ENCODE data around the gene MKLN1. TPM values are rescaled to one million over a fixed set of nuclear protein-coding genes. Genes with fewer than 3 reads are reported as not detected.

MKLN1 gene
- total RNA-seq, 1 experiment from 2014 or later, result 11.2 TPM

DNA sequence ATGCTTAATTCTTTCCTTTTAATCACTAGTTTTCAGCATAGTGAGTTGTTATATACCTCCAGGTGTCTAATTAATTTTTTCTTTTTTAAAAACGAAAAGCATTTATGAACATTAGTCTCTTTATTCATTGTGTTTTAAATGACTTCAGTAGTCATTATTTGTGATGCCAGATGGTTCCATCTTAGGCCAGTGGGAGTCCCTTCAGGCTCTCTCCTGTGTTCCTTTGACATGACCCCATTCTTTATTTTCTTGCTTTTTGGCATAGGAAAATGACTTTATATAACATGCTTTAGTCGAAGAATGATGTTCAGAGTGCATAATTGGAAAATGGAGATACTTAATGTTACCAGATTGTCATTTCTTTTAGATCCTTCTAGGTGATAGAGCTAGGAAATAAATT lies 24.4 kb downstream of the MKLN1 start:
- no peak for DNase-seq (ENCODE audit: low spot score)

DNA sequence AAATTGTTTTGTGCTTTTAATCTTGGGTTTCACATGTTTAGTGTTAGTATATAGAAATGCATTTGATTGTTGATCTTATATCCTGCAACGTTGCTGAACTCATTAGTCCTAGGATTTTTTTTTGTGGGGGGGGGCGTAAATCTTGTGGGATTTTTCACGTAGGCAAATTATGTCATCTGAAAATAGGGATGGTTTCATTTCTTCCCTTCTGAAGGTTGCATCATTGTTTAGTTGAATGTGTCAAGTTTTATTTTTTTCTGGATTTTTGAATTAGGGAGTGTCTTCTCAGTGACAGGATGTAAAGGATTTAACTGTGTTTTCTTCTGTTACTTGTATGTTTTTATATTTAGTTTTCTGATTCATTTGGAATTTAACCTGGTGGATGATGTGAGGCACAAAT lies 26.7 kb downstream of the MKLN1 start:
- DNase-seq (ENCODE audit: low spot score), result no peak

DNA sequence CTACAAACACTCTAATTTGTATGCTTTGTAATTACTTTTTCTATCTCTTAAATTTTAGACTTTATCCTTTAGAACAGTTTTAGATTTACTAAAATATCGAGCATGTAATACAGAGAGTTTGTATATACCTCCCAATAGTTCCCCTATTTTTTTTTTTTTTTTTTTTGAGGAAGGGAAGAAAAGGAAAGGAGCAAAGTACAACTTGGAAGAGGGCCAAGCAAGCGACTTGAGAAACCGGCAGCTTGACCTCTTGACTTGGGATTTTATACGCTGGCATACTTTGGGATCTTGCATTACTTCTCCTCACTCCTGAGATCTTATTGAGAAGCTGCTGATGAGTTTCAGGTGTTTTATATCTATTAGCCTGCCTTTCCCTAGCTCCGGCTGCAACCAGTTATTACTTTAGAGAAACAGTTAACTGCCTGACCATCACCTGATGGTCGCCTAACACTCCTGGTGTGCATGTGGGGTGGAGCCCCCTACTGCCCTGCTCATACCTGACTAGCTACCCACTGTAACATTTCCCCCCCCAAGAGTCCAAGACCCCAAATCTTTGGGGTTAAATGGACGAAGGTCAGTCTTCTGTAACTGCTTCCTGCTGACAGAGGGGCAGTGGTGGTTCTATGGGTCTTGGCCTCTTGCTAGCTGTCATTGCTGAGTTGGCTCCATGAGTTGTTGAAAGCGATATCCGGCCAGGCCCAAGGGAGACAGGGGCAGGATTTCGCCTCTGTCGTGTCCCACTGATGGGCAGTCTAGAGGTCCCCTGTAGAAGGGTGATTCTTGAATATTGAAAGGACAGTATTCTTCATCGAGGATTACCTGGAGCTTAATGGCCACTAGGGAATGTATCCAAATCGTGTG lies 28.5 kb downstream of the MKLN1 start:
- DNase-seq (ENCODE audit: low spot score), result peak; percentile 80

DNA sequence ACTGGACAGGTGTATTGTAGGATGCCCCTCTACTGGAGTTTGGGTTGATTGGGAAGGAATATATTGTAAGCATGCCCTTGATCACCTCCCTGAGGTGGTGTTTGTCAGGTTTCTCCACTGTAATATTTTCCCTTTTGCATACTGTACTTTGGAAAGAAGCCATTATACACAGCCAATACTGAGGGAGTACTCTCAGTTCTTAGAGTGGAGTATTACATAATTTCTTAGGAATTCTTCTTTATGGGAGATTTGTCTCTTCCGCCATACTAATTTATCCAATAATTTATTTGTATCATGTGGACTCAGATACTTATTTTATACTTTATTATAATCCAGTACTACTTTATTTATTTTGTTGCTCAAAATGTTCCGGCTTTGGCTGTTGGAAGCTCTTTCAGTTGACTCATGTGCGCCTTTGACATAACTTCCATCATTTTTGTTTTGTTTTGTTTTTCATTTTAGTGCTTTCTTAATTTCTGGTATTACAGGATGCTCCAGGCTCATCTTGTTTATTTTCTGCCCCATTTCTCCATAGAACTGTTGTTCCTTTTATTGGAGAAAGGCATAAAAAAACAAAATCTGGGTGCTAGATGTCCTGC lies 29.7 kb downstream of the MKLN1 start:
- DNase-seq (ENCODE audit: low spot score), result no peak

DNA sequence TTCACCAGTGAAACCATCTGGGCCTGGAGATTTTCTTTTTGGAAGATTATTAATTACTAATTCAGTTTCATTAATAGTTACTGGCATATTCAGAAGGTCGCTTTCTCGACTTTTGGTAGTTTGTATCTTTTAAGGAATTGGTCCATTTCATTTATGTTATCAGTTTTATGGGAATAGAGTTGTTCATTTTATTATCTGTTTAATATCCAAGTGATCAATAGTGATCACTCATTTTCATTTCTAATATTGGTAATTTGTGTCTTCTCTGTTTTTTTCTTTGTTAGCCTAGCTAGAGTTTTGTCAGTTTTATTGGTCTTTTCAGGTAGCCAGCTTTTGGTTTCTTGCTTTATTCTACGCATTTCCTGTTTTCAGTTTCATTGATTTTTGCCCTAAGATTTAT lies 31.0 kb downstream of the MKLN1 start:
- no peak for DNase-seq (ENCODE audit: low spot score)

DNA sequence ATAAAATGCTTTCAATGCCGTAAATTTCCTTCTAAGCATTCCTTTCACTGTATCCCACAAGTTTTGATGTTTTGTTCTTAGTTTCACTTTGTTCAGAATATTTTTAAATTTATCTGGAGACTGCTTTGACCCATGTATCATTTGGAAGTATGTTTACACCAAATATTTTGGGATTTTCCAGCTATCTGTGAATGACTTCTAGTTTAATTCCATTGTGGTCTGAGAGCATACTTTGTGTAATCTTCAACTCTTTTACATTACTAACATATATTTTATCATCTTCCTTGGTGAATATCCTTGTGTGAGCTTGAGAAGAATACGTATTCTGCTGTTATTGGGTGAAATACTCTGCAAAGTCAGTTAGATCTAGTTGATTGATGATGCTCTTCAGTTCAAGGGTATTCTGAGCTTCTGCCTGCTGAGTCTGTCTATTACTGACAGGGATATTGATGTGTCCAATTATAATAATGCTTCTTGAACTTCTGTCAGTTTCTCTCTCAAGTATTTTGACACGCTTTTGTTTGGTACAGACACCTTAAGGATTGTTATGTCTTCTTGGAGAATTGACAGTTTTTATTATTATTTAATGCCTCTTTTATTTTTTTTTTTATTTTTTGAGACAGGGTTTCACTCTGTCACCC lies 31.6 kb downstream of the MKLN1 start:
- DNase-seq (ENCODE audit: low spot score), result no peak

DNA sequence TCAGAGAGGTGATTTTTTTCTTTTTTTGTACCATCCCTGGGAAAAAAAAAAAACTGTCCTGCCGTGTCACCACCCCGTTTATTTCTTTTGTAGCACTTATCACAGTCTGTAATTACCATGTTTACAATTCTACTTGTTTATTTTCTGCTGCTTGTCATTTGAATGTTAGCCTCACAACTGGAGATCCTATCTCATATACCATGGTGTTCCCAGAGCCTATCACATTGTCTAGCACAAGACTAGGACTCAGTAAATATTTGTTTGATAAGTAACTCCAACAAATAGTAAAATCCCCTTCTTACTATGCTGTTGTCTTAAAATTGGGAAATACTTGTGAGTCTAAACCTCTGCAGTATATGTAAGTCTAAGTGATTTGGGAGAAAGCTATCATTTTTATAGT lies 36.0 kb downstream of the MKLN1 start:
- no peak for DNase-seq (ENCODE audit: low spot score)

DNA sequence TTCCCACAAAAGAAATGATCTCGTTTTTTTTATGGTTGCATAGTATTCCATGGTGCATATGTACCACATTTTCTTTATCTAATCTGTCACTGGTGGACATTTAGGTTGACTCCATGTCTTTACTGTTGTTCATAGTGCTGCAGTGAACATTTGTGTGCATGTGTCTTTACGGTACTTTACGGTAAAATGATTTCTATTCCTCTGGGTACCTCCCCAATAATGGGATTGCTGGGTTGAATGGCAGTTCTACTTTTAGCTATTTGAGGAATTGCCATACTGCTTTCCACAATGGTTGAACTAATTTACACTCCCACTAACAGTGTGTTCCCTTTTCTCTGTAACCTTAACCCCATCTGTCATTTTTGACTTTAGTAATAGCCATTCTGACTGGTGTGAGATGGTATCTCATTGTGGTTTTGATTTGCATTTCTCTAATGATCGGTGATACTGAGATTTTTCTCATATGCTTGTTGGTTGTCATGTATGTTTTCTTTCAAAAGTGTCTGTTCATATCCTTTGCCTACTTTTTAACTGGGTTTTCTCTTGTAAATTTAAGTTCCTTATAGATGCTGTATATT lies 37.2 kb downstream of the MKLN1 start:
- no peak for DNase-seq (ENCODE audit: low spot score)

DNA sequence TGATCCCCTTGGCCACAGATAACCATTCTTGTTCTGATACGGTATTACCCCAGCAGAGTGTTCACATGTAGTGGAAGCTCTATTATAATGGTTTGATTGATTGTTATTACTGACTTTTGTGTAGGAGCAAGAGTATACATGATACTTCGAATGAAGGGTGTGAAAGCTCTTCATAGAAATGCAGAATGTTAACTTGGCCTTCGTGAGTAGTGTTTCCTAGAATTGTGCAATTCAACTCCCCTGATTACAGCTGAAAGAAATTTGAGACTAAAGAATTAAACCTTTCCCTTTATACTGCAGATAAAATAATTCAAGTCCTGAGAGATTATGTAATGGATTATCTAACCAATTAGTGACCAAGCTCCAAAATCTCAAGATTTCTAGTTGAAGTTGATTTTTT lies 38.2 kb downstream of the MKLN1 start:
- DNase-seq (ENCODE audit: low spot score), result no peak

DNA sequence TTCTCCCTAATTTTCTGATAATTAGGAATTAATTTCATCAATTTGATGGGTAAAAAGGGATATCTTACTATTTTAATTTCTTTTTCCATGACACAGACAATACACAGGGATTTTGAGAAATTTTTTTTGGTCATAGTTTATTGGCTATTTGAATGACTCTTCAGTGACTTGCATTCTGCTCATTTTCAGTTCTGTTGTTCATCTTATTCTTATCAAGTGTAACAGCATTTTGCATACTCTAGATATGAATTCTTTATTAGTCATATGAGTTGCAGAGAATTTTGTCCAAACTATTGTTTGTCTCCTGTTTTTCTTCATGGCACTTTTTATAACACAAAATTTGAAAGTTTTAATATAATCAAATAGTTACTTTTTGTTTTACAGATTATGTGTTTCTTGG lies 41.7 kb downstream of the MKLN1 start:
- no peak for DNase-seq (ENCODE audit: low spot score)

DNA sequence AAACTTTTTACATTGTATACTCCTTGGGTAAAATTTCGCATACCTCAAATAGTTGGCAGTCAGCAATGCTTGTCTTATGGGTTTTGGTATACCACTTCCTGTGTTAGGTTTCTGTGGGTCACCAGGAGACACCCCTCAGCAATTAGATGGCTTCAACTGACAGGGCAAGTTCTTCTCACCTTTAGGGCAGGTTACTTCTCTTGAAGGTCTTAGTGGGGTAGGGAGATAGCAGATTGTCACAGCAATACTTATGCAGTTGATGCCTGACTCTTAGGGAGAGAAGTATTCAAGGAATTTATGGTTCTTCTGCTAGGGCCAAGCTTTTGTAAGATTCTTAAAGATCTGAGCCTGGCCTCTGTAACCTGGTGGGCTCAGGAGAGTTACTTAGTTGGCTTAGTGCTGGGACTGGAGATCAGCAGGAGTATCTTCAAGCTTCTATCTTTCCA lies 42.9 kb downstream of the MKLN1 start:
- no peak for DNase-seq (ENCODE audit: low spot score)

DNA sequence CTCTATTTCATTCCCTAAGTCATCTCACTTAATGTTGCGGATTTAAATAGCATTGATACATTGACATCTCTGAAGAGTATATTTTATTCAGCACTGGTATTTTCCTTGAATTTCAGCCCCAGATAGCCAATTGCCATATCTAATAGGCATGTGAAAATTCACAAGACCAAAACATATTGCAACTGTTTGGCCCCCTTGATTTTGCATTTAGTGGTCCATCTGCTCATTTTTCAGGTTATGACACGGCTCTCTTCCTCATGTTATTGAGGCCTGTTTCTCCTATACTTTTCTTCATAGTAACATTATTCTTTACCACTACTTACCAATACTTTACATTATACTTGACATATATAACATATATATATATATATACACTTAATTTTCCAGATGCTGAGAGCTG lies 43.7 kb downstream of the MKLN1 start:
- DNase-seq (ENCODE audit: low spot score), result no peak

DNA sequence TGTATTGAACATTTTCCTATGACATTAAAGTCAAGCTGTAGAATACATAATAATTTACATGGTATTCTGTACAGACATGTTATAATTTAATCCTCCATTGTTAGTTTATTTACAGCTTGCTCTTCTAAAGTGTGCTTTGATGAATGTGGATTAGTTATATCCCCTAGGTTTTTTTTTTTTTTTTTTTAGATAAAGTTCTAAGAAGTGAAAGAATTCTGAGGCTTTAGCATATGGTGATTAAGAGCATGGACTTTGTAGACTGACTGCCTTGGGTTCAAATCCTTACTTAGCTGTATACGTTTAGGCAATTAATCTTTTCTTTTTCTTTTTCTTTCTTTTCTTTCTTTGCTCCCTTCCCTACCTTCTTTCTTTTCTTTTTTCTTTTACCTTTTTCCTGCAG lies 44.9 kb downstream of the MKLN1 start:
- no peak for DNase-seq (ENCODE audit: low spot score)

DNA sequence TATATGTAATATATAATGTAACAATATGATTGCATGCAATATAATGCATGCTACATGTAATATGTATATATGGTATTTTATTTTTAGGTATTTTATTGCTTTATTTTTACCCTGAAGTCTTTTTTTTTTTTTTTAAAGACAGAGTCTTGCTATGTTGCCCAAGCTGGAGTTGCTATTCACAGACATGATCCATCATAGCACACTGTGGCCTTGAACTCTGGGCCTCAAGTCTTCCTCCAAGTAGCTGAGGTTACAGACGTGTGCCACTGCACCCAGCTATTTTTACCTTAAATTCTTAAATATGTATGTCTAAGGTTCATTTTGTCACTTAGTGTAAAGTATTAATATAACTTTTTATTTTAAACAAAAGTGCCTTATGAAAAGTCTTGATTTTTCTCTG lies 47.1 kb downstream of the MKLN1 start:
- no peak for DNase-seq (ENCODE audit: low spot score)

DNA sequence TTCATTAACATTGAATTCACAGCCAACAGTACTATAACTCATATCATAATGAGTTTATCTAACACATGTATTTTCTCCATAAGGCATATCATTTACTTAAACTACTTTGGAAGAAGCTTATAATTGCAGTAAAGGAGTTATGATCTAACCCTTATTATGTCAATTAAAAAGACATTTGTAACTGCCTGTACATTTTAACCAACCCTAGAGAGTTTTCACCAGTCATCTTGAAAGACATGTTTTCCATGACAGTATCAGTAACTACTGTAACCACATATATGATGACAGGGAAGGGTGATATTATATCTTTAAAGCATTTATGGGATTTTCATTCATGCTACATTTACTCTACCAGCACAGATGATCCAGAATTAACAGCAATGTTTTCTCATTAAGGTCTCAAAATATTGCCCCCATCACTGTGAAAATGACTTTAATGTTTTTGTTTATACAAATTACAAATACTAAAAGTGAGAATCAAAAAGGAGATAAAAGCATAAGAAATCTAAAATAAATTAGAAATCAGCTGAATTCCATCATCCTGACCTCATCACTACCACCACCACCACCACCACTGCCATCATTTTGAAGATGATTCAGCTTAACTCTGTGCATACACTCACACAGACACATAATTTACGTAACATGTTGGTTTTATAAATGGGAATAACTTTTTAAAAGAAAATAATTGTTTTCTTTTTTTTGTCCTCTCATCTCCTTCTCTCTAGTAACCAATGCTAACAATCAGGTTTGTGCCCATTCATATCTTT lies 53.6 kb downstream of the MKLN1 start:
- no peak for DNase-seq (ENCODE audit: low spot score)

DNA sequence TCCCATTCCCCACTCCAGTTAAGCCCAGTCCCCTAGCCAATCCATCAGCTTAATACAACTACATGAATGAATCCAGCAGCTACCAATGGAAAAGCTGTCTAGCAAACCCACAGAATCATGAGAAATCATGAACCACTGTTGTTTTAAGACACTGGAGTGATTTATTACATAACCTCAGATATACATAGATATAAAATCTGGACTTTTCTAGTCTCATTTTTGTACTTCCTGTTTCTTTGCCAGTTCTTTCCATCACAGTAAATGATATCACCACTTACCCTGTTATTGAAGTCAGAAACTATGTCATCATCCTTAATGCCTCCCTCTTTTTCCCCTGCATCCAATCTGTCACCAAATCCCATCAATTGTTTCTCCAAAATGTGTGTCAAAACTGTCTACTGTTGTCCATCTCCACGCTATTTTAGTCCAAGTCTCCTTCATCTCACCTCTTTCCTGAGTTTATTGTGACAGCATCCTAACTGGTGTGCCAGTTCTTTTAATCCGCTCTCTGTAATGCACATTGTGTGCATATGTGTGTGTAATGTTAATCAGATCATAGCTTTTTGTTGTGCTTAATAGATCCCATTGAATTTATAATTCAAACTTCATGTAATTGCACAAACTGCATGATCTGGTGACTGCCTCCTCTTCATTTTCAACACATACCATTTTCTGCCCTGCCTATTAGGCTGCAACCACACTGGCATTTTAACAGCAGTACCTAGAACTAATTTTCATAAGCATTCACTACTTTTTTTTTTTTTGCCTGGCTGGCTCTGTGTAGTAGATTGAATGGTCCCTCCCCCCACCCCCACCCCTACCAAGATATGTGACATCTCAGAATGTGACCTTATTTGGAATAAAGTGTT lies 56.0 kb downstream of the MKLN1 start:
- no peak for DNase-seq (ENCODE audit: low spot score)

DNA sequence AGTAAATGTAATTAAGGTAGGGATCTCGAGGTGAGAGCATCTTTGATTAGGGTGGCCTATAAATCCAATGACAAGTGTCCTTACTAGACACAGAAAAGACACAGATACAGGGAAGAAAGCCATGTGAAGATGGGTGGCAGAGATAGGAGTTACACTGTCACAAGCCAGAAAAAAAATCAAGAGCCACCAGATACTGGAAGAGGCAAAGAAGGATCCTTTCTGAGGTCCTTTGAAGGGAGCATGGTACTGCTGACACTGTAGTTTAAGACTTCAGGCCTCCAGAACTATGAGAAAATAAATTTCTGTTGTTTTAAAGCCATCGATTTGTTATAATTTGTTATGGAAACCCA lies 56.6 kb downstream of the MKLN1 start:
- DNase-seq (ENCODE audit: low spot score), result no peak

DNA sequence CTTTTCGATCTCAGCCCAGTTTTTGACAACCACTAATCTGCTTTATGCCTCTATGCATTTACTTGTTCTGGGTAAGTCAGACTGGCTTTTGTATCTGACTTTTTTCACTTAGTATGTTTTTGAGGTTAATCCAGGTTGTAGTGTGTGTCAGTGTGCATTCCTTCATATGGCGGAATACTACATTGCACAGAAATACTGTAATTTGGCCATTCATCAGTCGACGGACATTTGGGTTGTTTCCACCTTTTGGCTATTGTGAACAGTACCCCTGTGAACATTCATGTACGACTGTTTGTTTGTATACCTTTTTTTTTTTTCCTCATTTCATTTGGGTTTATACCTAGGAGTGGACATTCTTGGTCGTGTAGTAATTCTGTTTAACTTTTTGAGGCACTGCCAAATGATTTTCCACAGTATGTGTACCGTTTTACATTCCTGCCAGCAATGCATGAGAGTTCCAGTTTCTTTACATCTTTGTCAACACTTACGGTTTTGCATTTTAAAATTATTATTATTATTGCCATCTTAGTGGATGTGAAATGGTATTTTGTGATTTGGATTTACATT lies 57.4 kb downstream of the MKLN1 start:
- no peak for DNase-seq (ENCODE audit: low spot score)

DNA sequence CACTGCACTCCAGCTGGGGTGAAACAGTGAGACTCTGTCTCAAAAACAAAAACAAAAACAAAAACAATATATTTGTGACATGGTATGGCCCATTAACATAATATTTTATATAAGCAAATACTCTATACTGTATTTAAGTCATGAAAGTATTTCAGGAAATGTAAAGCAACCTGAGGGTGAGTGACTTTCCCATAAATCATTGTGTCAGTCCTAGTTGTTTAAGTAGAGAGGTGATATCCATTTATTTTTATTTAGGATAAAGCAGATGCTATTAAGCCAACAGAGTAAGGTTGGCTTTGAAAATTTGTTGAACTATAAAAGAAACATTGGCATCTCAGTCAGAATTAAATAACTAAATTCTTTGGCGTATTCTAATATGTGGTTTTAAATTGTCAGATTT lies 60.5 kb downstream of the MKLN1 start:
- DNase-seq (ENCODE audit: low spot score), result no peak

DNA sequence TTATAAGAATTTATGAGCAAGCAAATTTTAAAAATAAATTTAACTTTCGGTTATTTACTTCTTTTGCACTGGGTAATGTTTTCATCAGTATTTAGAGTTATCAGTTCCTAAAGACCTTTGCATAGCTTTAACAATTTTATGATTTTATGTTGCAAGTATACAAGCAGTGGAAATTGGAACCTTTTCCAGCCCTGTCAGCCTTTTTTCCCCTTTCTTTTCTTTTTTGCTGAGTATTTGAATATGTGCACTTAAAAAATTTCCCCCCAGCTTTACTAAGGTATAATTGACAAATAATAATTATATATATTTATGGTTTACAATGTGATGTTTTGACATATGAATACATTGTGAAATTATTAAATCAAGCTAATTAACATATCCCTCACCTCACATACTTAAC lies 62.6 kb downstream of the MKLN1 start:
- no peak for DNase-seq (ENCODE audit: low spot score)

DNA sequence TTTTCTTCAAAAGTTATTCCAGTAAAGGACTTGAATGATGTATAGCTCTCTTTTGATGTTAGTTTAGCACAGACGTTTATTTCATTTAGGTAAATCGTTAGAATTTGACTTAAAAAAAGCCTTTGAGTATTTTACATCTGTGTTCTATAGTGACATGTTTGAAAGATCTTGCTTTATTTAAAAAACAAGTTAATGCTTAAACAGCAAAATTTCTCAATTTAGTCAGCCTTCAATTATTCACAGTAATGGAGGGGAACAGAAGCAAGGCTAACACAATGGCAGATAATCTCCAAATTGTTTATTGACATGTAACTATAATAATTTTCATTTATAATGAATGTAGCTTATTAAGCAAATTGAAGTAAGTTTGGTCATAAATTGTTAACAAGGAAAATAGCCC lies 63.5 kb downstream of the MKLN1 start:
- no peak for DNase-seq (ENCODE audit: low spot score)
